Esophagus squamous epithelium (tissue), 5 donors: ENCODE data around the gene SNX27. TPM values are rescaled to one million over a fixed set of nuclear protein-coding genes. Genes with fewer than 3 reads are reported as not detected.
"Not testable (repeated sequence)": the region's sequence is repeated elsewhere in the genome, so short reads cannot be mapped to it uniquely, and the experiment has no call there.

ENCODE experiments used
- DNase-seq: peaks from one replicate; lab custom pipeline; 2025; lab: John Stamatoyannopoulos, UW
- H3K27ac ChIP-seq, 4 donors: fragments of 200-600 bp; sonication (generic); one replicate each; pipeline ENCODE4 v1.5.1; 2016 to 2019; ENCODE audit warnings: mild to moderate bottlenecking in 1 of 4
- H3K27me3 ChIP-seq, 4 donors: fragments of 200-600 bp; sonication (generic); 1 replicate in 3 of 4; 2 replicates in 1 of 4; pipeline versions ENCODE4 v1.5.1 to v1.6.0; 2017 to 2021; ENCODE audit warnings: antibody characterized with exemption in 1 of 4
- H3K36me3 ChIP-seq, 3 donors: fragments of 200-600 bp; sonication (generic); one replicate each; pipeline ENCODE4 v1.5.1; 2016 to 2019
- H3K4me1 ChIP-seq, 3 donors: fragments of 200-600 bp; sonication (generic); one replicate each; pipeline ENCODE4 v1.5.1; 2017 to 2019
- H3K4me3 ChIP-seq, 4 donors: fragments of 200-600 bp; sonication (generic); 1 replicate in 3 of 4; 2 replicates in 1 of 4; pipeline ENCODE4 v1.5.1; 2016 to 2019; ENCODE audit warnings: mild to moderate bottlenecking in 2 of 4, moderate library complexity in 1 of 4
- H3K9me3 ChIP-seq, 3 donors: fragments of 200-600 bp; sonication (generic); one replicate each; pipeline ENCODE4 v1.5.1; 2016 to 2019
- POLR2A ChIP-seq, 4 donors: fragments of 450-650 bp; IDR thresholded peaks; one replicate each; pipeline ENCODE4 v1.6.1; 2017; ENCODE audit warnings: antibody characterized with exemption in 4 of 4, mild to moderate bottlenecking in 4 of 4, moderate library complexity in 3 of 4
- WGBS, 2 donors: methylation state at CpG; one replicate each; pipeline ENCODE4 v1.1.5; 2018; 5-methylcytosine and 5-hydroxymethylcytosine counted together
- intact Hi-C: fragments of 100-400 bp; cut with DNase I; formaldehyde crosslinking; loops from one replicate; pipeline ENCODE4 v1.15.0; 2022
- total RNA-seq, 4 donors: library from RNA; depleted of rRNA; stranded (reverse); fragments of >200 nt; gene quantifications; one replicate each; pipeline ENCODE4 v1.1.0, GENCODE V29; 2016
- TF ChIP-seq, protein P1 (sequence below), 6 experiments: fragments of 450-650 bp in 4 of 6; fragments of 200-600 bp in 2 of 6; sonication (generic) in 2 of 6; IDR thresholded peaks; one replicate each; pipeline ENCODE4 v1.5.1; 2016 to 2019; ENCODE audit warnings: antibody characterized with exemption in 6 of 6, mild to moderate bottlenecking in 4 of 6, moderate library complexity in 4 of 6
- donor health status: DM: yes; HTN: yes; CAD: no.

SNX27 gene
- total RNA-seq, 4 donors from 2014 or later: 15.0 to 30.3 (median 17.3) TPM

DNA sequence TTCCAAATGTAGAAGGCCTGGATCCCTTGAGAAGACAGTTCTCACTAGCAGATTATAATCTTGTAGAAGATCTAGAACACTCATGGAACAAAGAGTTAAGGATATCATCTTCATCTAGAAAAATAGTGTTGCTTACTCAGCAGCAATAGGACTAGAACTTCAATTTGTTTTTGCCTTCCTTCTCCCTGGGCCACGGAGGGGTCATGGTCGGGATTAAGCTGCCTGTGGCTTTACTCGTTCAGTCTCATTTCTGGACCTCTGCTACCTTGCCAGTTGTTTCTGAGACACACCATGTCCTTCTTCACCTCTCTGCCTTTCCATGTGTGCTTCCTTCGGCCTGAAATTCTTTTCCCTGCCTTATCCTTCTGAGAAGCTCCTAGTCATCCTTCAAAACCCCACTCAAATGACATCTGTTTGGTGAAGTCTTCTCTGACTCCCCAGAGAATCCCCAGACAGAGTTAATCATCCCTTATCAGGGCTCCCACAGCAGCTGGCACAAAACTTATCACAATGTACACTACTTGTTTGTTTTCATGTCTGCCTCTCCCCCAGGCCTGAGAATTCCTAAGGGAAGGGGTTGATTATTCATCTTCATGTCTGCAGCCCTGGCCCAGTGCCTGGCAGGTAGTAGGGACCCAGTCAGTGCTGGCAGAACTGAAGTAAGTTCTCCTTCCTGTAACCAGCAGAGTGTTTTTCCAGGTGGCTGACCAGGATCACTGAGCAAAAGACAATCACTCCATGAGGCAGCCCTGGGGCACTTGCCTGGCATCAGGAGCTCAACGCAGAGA, 15.5 kb upstream of the SNX27 start:
- TF ChIP-seq, protein P1, sequence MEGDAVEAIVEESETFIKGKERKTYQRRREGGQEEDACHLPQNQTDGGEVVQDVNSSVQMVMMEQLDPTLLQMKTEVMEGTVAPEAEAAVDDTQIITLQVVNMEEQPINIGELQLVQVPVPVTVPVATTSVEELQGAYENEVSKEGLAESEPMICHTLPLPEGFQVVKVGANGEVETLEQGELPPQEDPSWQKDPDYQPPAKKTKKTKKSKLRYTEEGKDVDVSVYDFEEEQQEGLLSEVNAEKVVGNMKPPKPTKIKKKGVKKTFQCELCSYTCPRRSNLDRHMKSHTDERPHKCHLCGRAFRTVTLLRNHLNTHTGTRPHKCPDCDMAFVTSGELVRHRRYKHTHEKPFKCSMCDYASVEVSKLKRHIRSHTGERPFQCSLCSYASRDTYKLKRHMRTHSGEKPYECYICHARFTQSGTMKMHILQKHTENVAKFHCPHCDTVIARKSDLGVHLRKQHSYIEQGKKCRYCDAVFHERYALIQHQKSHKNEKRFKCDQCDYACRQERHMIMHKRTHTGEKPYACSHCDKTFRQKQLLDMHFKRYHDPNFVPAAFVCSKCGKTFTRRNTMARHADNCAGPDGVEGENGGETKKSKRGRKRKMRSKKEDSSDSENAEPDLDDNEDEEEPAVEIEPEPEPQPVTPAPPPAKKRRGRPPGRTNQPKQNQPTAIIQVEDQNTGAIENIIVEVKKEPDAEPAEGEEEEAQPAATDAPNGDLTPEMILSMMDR (IDR thresholded peaks at IDR 0.05): no peak
- TF ChIP-seq POLR2A (IDR thresholded peaks at IDR 0.05): no peak
- WGBS, 2 donors: 72 to 81% methylated on average over 5 of the region's 5 CpGs
- H3K27ac ChIP-seq: no peak overlapping the region
- no peaks in the 10 kb centered on the region for H3K9me3 ChIP-seq
- intact Hi-C loops: loop anchor here (10.0 kb wide), 1 partner anchor 88 kb away; no protein-coding TSS in a partner anchor
- H3K27me3 ChIP-seq: no peaks in the 10 kb centered on the region
- H3K4me1 ChIP-seq: peaks cover 0 to 10% (median 0%) of the 10 kb centered on the region in 3 donors
- no peak overlapping the region for H3K4me3 ChIP-seq
- no peaks in the 10 kb centered on the region for H3K36me3 ChIP-seq
- no peak for DNase-seq

DNA sequence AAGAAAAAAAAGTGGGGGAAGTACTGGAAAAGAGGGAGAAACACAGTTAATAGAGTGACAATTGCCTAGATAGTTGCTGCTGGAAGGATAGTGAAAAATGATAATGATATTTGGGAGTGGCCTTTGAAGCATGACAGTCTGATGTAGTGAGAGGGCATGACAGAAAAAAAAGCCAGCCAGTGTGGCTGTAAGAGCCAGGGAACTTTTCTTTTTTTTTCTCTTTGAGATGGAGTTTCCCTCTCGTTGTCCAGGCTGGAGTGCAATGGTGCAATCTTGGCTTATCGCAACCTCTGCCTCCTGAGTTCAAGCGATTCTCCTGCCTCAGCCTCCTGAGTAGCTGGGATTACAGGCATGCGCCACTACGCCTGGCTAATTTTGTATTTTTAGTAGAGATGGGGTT, 9.3 kb upstream of the SNX27 start:
- H3K27me3 ChIP-seq, H3K36me3 ChIP-seq, H3K9me3 ChIP-seq, H3K4me1 ChIP-seq, intact Hi-C loops, DNase-seq, H3K27ac ChIP-seq, H3K4me3 ChIP-seq: not testable (repeated sequence)
- 74 to 85% methylated on average over 5 of the region's 5 CpGs for WGBS, 2 donors

DNA sequence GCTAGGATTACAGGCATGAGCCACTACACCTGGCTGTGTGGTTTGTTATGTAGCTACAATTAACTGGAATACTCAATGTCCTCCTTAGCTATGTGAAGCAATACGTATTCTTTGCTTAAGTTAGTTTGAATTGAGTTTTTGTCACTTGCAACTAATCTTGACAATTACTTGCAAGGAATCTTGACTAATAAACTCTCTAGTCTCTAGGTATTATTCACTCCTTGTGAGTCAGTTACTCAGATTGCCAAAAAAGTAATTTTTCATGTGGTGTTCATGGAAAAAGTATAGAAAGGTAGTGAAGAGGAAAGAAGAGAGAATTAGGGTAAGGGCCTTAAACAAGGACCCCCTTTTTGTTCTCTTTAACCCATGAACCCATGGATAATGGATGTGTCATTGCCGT, 7.6 kb upstream of the SNX27 start:
- intact Hi-C loops: no loop called here
- 40 to 44% methylated on average over 2 of the region's 2 CpGs for WGBS, 2 donors
- Histone ChIP-seq H3K27ac (no peak overlapping the region), H3K9me3 (no peaks in the 10 kb centered on the region), H3K4me3 (no peak overlapping the region), H3K36me3 (no peaks in the 10 kb centered on the region), H3K27me3 (peaks cover 0 to 9% (median 0%) of the 10 kb centered on the region in 4 donors), H3K4me1 (peaks cover 3 to 19% (median 10%) of the 10 kb centered on the region in 3 donors)
- TF ChIP-seq POLR2A (IDR thresholded peaks at IDR 0.05): no peak
- TF ChIP-seq, protein P1 (IDR thresholded peaks at IDR 0.05): no peak
- no peak for DNase-seq

DNA sequence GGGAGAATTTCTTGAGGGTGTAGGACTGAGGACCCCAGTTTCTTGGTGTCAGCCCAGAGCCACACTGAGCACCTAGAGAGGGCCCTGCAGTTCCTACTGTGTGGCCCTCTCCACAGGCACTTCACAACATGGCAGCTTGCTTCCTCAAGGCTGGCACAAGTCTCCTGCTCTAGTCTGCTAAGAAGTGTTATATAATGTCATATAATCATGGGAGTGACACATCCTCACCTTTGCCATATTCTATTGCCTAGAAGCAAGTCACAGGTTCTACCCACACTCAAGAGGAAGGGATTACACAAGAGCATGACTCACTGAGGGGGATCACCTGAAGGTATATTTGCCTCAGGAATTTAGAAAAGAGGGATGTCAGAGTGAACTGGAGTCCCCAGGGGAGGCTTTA, 5.5 kb upstream of the SNX27 start:
- DNase-seq: no peak
- Histone ChIP-seq H3K9me3 (no peaks in the 10 kb centered on the region), H3K4me3 (no peak overlapping the region), H3K27me3 (peaks cover 0 to 9% (median 0%) of the 10 kb centered on the region in 4 donors), H3K27ac (no peak overlapping the region), H3K36me3 (no peaks in the 10 kb centered on the region), H3K4me1 (peaks cover 6 to 27% (median 13%) of the 10 kb centered on the region in 3 donors)
- intact Hi-C loops: no loop called here
- TF ChIP-seq, protein P1 (IDR thresholded peaks at IDR 0.05): no peak

DNA sequence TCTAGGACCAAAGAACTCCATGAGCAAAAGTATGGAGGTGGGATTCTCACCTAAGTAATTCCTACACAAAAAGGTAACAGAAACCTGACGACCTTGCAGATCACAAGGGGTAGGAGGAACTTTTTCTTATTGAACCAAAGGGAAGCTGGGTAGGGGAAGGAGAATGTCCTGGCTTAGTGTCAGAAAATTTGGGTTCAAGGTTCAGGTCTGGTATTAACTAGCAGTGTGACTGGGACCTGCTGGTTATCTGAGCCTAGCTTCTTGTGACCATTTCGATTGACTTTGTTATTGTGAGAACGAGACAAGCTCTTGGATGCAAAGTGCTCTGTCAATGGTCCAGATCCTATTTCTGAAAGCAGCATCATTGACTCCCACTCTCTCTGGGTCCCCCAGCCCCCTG, 5.0 kb upstream of the SNX27 start:
- H3K27me3 ChIP-seq: peaks cover 0 to 9% (median 0%) of the 10 kb centered on the region in 4 donors
- peaks cover 10 to 31% (median 15%) of the 10 kb centered on the region in 3 donors for H3K4me1 ChIP-seq
- H3K4me3 ChIP-seq: no peak overlapping the region
- no peaks in the 10 kb centered on the region for H3K9me3 ChIP-seq
- H3K27ac ChIP-seq: no peak overlapping the region
- DNase-seq: no peak
- intact Hi-C loops: no loop called here
- 64 to 65% methylated on average over 3 of the region's 3 CpGs for WGBS, 2 donors
- TF ChIP-seq, protein P1 (IDR thresholded peaks at IDR 0.05): no peak
- no peak for TF ChIP-seq POLR2A (IDR thresholded peaks at IDR 0.05)
- no peaks in the 10 kb centered on the region for H3K36me3 ChIP-seq
